Left ventricle myocardium inferior (tissue), 1 donor: ENCODE measurements around the gene TOX2. TPM values are rescaled to one million over a fixed set of nuclear protein-coding genes. Genes with fewer than 3 reads are reported as not detected.

ENCODE experiments used
- DNase-seq: peaks from one replicate; pipeline ENCODE4 v3.0.0-alpha.2; 2020
- H3K27ac ChIP-seq: fragments of 200-600 bp; replicated peaks from 2 replicates; pipeline ENCODE4 v1.8.0; 2021
- H3K27me3 ChIP-seq: fragments of 200-600 bp; 2 replicates; pipeline ENCODE4 v1.8.0; 2021; ENCODE audit warnings: low read depth
- H3K36me3 ChIP-seq: fragments of 200-600 bp; 2 replicates; pipeline ENCODE4 v1.8.0; 2021
- H3K4me1 ChIP-seq: fragments of 200-600 bp; 2 replicates; pipeline ENCODE4 v1.8.0; 2021
- H3K4me3 ChIP-seq: fragments of 200-600 bp; 2 replicates; pipeline ENCODE4 v1.8.0; 2021; ENCODE audit warnings: mild to moderate bottlenecking, moderate library complexity
- H3K9me3 ChIP-seq: fragments of 200-600 bp; replicated peaks from 2 replicates; pipeline ENCODE4 v1.8.0; 2021
- intact Hi-C: fragments of 100-400 bp; cut with micrococcal nuclease; formaldehyde crosslinking; loops from one replicate; pipeline ENCODE4 v1.11.0; 2022
- total RNA-seq: library from RNA; stranded (reverse); fragmentation: NEBNext Ultra II Directional; extraction: Animal tissue kit (Norgen Biotek cat#: 25700); gene quantifications from one replicate; pipeline ENCODE4 v1.2.1, GENCODE V29; 2021
- TF ChIP-seq, protein P1 (sequence below): fragments of 200-600 bp; IDR thresholded peaks from 2 replicates; pipeline ENCODE4 v1.8.0; 2021; ENCODE audit warnings: antibody characterized with exemption, mild to moderate bottlenecking, borderline replicate concordance
- donor health status: DM: no; HTN: yes; CAD: no; lungs with severe emphysema.

The TOX2 gene
- total RNA-seq, 1 donor from 2014 or later, result 0.30 TPM

DNA sequence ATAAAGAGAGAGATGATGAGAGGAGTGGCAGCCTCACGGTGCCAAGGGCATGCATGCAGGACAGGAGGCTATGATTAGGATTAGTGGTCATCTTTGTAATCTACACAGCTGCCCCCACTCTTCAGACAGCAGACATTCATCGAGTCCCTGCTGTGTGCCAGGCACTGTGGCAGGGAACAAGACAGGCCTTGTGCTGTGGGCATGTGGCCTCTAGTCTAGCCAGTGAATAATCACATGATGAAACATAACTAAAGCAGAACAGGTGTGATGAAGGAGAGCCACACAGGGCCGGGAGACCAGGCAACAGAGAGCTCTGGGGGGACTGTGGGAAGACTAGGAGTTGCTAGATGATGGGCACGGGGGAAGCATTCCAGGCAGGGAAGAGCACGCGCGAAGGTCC is 22.2 kb downstream of the TOX2 start:
- no peak for DNase-seq
- Histone ChIP-seq H3K4me1 (peaks cover 22% of the 10 kb centered on the region), H3K27me3 (peaks cover 56% of the 10 kb centered on the region), H3K36me3 (no peaks in the 10 kb centered on the region), H3K9me3 (no peaks in the 10 kb centered on the region), H3K4me3 (no peak overlapping the region), H3K27ac (no peak overlapping the region)
- TF ChIP-seq, protein P1, sequence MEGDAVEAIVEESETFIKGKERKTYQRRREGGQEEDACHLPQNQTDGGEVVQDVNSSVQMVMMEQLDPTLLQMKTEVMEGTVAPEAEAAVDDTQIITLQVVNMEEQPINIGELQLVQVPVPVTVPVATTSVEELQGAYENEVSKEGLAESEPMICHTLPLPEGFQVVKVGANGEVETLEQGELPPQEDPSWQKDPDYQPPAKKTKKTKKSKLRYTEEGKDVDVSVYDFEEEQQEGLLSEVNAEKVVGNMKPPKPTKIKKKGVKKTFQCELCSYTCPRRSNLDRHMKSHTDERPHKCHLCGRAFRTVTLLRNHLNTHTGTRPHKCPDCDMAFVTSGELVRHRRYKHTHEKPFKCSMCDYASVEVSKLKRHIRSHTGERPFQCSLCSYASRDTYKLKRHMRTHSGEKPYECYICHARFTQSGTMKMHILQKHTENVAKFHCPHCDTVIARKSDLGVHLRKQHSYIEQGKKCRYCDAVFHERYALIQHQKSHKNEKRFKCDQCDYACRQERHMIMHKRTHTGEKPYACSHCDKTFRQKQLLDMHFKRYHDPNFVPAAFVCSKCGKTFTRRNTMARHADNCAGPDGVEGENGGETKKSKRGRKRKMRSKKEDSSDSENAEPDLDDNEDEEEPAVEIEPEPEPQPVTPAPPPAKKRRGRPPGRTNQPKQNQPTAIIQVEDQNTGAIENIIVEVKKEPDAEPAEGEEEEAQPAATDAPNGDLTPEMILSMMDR, result no peak
- intact Hi-C loops, result no loop called here

DNA sequence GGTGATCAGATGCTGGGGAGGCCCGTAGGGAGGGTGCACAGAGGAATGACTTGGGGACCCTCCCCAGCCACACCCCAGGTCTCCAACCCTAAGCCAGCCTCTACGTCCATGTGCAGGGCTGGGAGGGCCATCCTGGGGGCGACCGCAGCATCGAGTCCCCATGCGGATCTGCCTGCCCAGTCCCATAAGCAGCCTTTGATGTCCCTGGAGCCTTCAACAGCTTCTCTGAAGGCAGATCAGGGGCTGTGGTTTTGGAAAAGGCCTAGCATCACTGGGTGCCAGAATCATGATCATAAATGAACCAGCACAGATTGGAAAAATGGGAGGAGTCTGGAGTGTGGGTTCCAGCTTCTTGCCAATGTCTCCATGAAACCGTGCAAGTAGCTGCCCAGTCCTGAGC is 22.9 kb downstream of the TOX2 start:
- Histone ChIP-seq H3K27ac (no peak overlapping the region), H3K4me1 (peaks cover 30% of the 10 kb centered on the region), H3K36me3 (no peaks in the 10 kb centered on the region), H3K27me3 (peaks cover 48% of the 10 kb centered on the region), H3K9me3 (no peaks in the 10 kb centered on the region), H3K4me3 (no peak overlapping the region)
- TF ChIP-seq, protein P1, result no peak
- no peak for DNase-seq
- intact Hi-C loops, result no loop called here

DNA sequence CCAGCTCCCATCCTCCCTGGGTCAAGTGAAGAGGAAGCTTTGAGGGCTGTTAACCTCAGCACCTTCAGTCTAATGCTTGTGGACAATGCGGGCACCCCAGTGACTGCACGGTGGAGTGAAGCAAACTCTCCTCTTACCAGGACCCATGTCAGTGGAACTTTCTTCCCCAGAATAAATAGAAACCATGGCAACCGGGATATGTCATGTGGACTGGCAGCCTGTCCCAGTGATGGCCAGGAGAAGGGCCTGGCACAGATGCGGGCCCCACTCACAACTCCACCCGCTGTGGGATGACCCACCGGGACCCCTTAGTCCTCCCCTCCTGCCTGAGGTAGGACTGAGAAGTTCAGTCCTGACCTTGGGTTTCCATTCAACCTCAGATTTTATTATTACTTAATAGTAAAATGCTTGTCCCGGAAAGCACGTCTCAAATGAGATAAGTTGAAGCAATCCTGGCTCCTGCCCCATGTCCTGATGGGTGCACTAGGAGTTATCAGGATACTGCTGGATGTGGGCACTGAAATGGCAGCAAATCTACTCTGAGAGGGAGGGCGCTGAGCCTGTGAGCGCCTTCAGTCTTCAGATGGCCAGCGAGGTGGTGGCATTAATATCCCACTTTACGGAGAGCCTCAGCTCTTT is 23.5 kb downstream of the TOX2 start:
- no peaks in the 10 kb centered on the region for H3K36me3 ChIP-seq
- no peak for DNase-seq
- peaks cover 43% of the 10 kb centered on the region for H3K27me3 ChIP-seq
- H3K9me3 ChIP-seq, result no peaks in the 10 kb centered on the region
- TF ChIP-seq, protein P1, result no peak
- intact Hi-C loops, result no loop called here
- no peak overlapping the region for H3K27ac ChIP-seq
- H3K4me1 ChIP-seq, result peaks cover 35% of the 10 kb centered on the region
- no peak overlapping the region for H3K4me3 ChIP-seq

DNA sequence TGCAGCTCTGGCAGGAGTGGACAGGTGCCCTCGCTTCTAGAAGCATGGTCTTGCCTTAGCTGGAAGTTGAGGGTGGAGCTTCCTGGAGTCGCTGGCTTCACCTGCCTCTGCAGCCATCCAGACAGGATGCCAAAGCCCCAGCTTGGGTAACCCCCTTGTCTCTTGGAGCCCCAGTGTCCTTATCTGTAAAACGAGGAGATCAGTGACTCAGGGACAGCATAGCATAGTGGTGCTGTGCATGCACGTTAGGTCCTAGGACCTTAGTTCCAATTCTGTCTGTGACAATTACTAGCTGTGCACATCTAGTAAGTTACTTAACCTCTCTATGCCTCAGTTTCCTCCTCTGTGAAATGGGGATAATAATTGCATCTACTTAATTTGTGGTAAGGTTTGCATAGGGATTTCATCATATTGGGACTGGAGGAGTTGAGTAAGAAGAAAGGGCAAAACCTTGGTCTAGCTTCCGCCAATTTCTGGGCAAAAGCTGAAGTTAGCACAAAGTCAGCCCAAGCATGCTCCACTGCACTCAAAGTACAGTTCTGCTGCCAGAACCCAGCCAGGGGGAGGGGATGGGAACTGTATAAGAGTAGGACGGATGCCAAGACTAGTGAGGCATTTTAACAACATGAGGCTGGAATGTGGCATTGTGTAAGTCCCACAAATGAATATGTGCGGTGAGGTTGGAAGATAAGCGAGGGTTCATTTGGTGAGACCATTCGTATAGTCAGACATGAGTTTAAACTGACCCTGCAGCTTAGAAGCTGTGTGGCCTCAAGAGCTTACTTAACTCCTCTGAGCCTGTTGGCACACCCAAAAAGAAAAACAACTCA is 24.5 kb downstream of the TOX2 start:
- no peak overlapping the region for H3K27ac ChIP-seq
- H3K4me1 ChIP-seq, result peaks cover 37% of the 10 kb centered on the region
- H3K4me3 ChIP-seq, result no peak overlapping the region
- intact Hi-C loops, result no loop called here
- TF ChIP-seq, protein P1, result no peak
- DNase-seq, result peak; percentile 42
- no peaks in the 10 kb centered on the region for H3K9me3 ChIP-seq
- no peaks in the 10 kb centered on the region for H3K36me3 ChIP-seq
- peaks cover 36% of the 10 kb centered on the region for H3K27me3 ChIP-seq

DNA sequence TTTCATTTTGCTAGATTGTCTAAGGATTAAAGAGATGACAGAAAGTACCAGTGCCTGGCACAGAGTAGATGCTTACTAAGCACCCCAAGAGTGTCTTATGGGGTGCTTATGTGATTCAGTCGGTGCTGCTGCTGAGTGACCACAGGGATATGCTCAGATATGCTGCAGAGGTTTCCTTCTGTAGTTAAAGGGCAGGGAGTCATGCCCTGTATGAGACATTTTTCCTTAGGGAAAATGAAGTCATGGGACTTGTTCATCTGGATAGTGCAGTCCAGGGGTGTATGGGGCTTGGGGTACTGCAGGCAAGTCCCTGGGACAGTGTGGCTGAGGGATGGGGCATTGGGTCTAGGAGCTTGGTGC is 25.1 kb downstream of the TOX2 start:
- no peak for DNase-seq
- H3K4me1 ChIP-seq, result peaks cover 37% of the 10 kb centered on the region
- no peak overlapping the region for H3K27ac ChIP-seq
- H3K36me3 ChIP-seq, result no peaks in the 10 kb centered on the region
- no peaks in the 10 kb centered on the region for H3K9me3 ChIP-seq
- TF ChIP-seq, protein P1, result no peak
- peaks cover 36% of the 10 kb centered on the region for H3K27me3 ChIP-seq
- intact Hi-C loops, result no loop called here
- no peak overlapping the region for H3K4me3 ChIP-seq
